ENCODE data around the gene SERTM2.
"Not testable (repeated sequence)": the region's sequence is repeated elsewhere in the genome, so short reads cannot be mapped to it uniquely, and the experiment has no call there.

The SERTM2 gene

GRCh38 chrX:111511477-111511876, at the start of gene SERTM2:
Gene SERTM2 (plus strand): TSS chrX:111511645. CDS start chrX:111518858, 7,213 bp downstream.
- DNase-seq, result no peak

- no peak for DNase-seq
These were observed 45.8 kb upstream of the SERTM2 start for GRCh38 chrX:111465669-111466068.

GRCh38 chrX:111467896-111468295, 43.5 kb upstream of the SERTM2 start:
- DNase-seq, result no peak

- no peak for DNase-seq
These were observed 40.6 kb upstream of the SERTM2 start for GRCh38 chrX:111470681-111471403.

GRCh38 chrX:111481896-111482295, 29.5 kb upstream of the SERTM2 start:
- no peak for DNase-seq

- no peak for DNase-seq
These were observed 28.3 kb upstream of the SERTM2 start for GRCh38 chrX:111483135-111483534.

- DNase-seq, result no peak
These were observed 27.6 kb upstream of the SERTM2 start for GRCh38 chrX:111483881-111484280.

- no peak for DNase-seq
These were observed 20.8 kb upstream of the SERTM2 start for GRCh38 chrX:111490688-111491087.

- no peak for DNase-seq
These were observed 19.4 kb upstream of the SERTM2 start for GRCh38 chrX:111492085-111492484.

- DNase-seq, result no peak
These were observed 12.8 kb upstream of the SERTM2 start for GRCh38 chrX:111498538-111499103.

- DNase-seq, result no peak
These were observed 7.9 kb upstream of the SERTM2 start for GRCh38 chrX:111503485-111503993.

- DNase-seq, result no peak
These were observed 6.5 kb upstream of the SERTM2 start for GRCh38 chrX:111504941-111505340.

GRCh38 chrX:111505783-111506182, 5.7 kb upstream of the SERTM2 start:
- no peak for DNase-seq

- DNase-seq, result no peak
These were observed 4.6 kb upstream of the SERTM2 start for GRCh38 chrX:111506826-111507225.

- DNase-seq, result no peak
These were observed 3.5 kb upstream of the SERTM2 start for GRCh38 chrX:111507933-111508332.

- no peak for DNase-seq
These were observed 3.9 kb downstream of the SERTM2 start for GRCh38 chrX:111515298-111515697.

- no peak for DNase-seq
These were observed 7.2 kb downstream of the SERTM2 start for GRCh38 chrX:111518667-111519066.

GRCh38 chrX:111519215-111519614, 7.8 kb downstream of the SERTM2 start:
- no peak for DNase-seq

GRCh38 chrX:111520506-111520905, 9.1 kb downstream of the SERTM2 start:
- no peak for DNase-seq

- DNase-seq, result no peak
These were observed 9.7 kb downstream of the SERTM2 start for GRCh38 chrX:111521169-111521568.

- DNase-seq, result no peak
These were observed 31.8 kb downstream of the SERTM2 start for GRCh38 chrX:111543212-111543741.

- DNase-seq, result not testable (repeated sequence)
These were observed 37.8 kb downstream of the SERTM2 start for GRCh38 chrX:111549235-111549634.

- no peak for DNase-seq
These were observed 44.0 kb downstream of the SERTM2 start for GRCh38 chrX:111555406-111555958.

GRCh38 chrX:111560801-111561200, 49.4 kb downstream of the SERTM2 start:
- no peak for DNase-seq

All from GDM1 (cell line).